ENCODE results near the gene ARHGAP24.
"Not testable (repeated sequence)": the region's sequence is repeated elsewhere in the genome, so short reads cannot be mapped to it uniquely, and the experiment has no call there.

The ARHGAP24 gene

DNA sequence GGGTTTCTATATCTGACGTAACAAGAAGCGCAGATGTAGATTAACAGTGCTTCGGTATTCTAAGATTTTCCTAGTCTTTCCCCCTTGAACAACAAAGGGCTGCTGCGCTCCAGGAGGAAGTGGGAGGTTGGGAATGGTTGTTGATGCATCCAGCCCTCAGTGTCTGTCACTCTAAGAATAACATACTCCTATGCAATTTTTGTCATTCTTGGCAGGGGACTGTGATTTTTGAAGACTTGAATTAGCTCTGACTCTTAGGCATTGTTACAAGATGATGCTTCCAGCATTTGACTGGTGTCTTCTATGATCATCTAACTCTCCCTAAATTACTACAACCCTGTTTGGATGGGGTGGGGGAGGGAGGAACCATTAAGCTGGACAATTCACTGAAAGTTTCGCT lies 394.2 kb downstream of the ARHGAP24 start:
- no peak for DNase-seq

- DNase-seq, result no peak
Measured at GRCh38 chr4:85870298-85871083, 395.5 kb downstream of the ARHGAP24 start.

DNA sequence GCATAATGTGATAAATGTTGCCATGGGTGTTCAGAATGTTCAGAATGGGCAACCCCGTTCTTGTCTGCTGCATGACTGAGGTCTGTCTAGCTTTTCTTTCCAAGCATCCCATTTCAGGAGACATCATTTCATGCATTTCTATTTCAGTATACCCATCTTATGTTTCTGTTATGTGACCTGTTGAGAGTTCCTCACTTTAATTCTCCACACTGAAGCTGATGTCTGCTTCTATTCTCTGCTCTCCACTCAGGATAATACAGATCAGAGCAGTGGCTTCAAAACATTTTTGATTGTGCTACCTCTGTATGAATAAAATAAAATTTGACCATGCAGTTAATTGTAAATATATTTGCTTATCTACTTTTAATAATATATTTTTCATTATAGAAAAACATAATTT lies 398.6 kb downstream of the ARHGAP24 start:
- no peak for DNase-seq

GRCh38 chr4:85879518-85879917 lies 404.6 kb downstream of the ARHGAP24 start:
- no peak for DNase-seq

DNA sequence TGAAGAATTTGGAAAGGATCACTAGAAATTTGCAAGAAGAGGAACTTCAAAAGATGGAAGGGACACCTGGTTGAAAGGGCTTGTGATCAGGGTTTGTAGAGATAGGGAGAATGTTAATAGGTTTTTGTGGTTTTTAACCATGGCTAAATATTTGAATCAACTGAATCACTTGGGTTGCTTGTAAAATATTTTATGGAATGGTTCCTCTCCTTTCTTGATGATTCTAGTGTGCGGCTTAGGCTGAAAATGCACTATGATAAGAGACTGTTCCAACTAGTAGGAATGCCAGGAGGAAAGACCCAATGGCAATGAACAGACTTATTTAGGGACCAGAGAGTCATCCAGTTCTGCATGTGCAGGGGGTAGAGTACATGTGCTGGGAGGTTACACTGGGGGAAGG lies 408.2 kb downstream of the ARHGAP24 start:
- DNase-seq, result no peak

- DNase-seq, result no peak
Measured at GRCh38 chr4:85884251-85884650, 409.3 kb downstream of the ARHGAP24 start.

DNA sequence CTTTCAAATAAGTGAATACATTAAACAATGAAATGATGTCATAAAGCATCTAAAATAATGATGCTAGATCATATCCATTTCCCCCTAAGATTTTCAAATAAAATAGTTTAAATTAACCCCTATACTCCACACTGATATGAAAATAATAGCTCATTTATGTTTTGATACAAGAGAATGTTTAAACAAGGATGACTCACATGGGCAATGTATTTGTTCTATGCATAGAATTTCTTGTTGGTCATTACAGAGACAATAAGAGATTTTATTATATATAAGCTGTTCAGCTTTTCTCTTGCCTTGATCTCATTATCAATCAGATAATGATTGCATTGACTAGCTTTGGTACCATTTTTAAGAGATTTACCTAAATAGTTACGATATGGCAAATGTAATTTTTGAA lies 411.7 kb downstream of the ARHGAP24 start:
- no peak for DNase-seq

DNA sequence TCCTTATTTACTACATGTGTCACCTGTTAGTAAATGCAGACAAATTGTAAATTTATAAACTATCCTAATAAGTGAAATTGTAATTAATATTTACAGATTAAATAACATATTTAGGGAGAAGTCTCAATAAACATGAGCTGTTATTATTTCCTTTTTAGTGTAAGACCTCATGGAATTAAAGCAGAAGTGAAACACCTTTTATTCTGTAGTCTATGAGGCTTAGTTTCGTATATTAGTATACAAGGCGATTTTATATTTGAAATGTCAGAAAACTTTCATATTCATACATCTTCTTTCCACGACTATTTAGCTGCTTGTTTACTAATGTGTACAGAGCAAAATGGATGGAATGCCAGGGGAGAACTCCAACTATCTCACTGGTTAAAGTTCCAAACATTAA lies 414.4 kb downstream of the ARHGAP24 start:
- no peak for DNase-seq

GRCh38 chr4:85895755-85896154 lies 420.8 kb downstream of the ARHGAP24 start:
- no peak for DNase-seq

- no peak for DNase-seq
Measured at GRCh38 chr4:85898231-85898630, 423.3 kb downstream of the ARHGAP24 start.

- DNase-seq, result no peak
Measured at GRCh38 chr4:85901500-85901899, 426.6 kb downstream of the ARHGAP24 start.

- DNase-seq, result not testable (repeated sequence)
Measured at GRCh38 chr4:85902647-85903046, 427.7 kb downstream of the ARHGAP24 start.

- no peak for DNase-seq
Measured at GRCh38 chr4:85905761-85906160, 430.8 kb downstream of the ARHGAP24 start.

GRCh38 chr4:85907001-85907400 lies 432.1 kb downstream of the ARHGAP24 start:
- no peak for DNase-seq

DNA sequence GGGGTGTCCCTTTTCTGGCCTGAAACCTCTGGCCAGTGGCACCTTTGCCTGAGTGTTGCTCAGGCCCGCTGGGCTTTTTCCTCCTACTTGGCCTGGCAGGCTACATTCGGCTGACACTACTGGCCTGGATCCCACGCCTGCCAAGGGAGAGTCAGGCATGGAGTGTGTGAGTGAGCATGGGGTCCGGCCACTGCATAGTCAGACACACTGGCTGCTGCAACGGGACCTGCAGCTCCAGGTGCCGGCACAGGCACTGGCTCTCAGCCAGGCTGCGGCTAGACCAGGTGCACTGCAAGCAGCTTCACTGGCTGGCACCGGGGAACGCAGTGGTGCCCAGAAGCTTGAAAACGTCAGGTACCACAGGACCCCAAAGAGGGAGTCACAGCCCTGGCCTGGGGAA lies 434.9 kb downstream of the ARHGAP24 start:
- DNase-seq, result no peak

- no peak for DNase-seq
Measured at GRCh38 chr4:85910985-85911384, 436.0 kb downstream of the ARHGAP24 start.

GRCh38 chr4:85913931-85914694 lies 439.2 kb downstream of the ARHGAP24 start:
- DNase-seq, result no peak

DNA sequence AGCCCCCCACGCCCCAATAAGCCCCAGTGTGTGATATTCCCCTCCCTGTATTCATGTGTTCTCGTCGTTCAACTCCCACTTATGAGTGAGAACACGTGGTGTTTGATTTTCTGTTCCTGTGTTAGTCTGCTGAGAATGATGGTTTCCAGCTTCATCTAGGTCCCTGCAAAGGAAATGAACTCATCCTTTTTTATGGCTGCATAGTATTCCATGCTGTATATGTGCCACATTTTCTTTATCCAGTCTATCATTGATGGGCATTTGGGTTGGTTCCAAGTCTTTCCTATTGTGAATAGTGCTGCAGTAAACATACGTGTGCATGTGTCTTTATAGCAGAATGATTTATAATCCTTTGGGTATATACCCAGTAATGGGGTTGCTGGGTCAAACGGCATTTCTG lies 440.6 kb downstream of the ARHGAP24 start:
- not testable (repeated sequence) for DNase-seq

- DNase-seq, result no peak
Measured at GRCh38 chr4:85919200-85919887, 444.4 kb downstream of the ARHGAP24 start.

- DNase-seq, result no peak
Measured at GRCh38 chr4:85925071-85925470, 450.1 kb downstream of the ARHGAP24 start.

DNA sequence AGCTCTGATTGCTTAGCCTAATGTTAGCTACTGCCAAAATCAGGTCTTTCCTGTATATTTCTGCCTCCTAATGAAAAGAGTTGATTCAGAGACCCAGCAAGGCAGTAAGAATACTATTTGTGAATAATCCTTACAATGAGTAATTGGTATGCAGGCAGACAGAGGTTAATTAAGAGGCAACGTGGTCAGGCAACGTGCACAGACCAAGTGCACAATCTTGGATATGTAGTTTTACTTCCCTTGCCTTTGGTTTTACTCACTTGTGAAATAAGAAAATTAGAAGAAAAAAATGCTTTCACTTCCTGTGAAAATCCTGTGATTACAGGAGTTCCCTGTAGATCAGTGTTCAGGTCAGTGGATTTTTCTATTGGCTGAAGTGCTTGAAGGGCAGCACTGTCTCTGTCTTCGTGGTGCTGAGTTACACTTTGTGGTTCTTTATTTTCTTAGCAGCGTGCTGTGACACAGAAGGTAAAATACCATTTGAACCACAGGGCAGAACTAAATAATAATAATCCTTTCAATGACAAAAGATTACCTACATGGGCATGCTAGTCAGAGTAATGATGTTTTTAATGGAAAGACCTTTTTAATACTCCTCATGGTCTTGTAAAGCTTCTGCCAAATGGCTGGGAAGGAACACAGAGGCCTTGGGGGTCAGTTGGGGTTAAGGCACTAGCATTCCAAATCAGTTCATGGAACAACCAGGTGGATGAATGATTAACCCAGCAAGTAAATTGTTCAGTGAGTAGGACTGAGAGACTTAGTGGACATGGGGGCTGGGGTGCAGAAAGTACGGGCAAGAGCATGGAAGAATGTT lies 454.0 kb downstream of the ARHGAP24 start:
- peak; percentile 79 to 88 for DNase-seq

DNA sequence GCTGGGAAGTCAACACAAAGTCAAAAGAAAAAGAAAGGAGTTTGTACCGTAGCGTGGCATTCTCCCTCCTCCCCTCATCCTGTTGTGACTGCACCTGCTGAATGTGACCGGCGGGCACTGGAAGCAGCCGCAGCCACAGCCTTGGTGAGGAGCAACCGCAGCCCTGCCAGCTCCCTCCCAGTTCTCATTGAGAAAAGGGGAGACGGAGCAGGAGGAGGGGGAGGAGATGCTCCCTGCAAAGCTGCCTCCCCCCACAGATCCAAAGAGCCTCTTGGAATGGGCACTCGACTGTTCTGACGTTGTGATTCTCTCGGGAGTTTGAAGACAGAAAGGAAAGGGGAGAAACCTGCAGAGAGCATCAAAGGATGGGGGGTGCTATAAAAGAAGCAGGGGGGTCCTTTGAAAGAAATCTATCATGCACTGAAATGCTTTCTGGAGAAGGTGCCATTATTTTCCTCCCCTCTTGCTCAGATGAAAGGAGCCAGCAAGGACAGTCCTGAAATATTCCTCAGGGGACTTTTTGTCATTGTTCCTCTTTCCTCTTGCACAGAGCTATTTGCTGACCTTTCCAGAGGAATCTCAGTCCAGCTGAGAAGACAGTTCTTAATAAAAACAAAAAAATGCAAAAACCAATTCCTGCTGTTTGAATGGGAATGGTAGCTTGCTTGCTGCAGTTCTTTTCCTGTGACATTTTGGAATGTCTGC lies 455.2 kb downstream of the ARHGAP24 start:
- DNase-seq, result peak; percentile 11 to 26

Measured in inflammatory macrophage treated with lipopolysaccharide for 1 hour (primary cell).